Head of caudate nucleus (tissue), 42 donors: Measurements from ENCODE around the gene SLC35G6.
"Not testable (repeated sequence)": the region's sequence is repeated elsewhere in the genome, so short reads cannot be mapped to it uniquely, and the experiment has no call there.

Source experiments
- DNase-seq, 42 donors: peaks; one replicate each; pipeline versions ENCODE4 v3.0.0 to v3.0.0-alpha.2; 2020 to 2021; ENCODE audit warnings: mixed read lengths in 7 of 42
- intact Hi-C: fragments of 100-400 bp; cut with DNase I; formaldehyde crosslinking; loops from one replicate; pipeline ENCODE4 v1.15.0; 2022

Gene SLC35G6

GRCh38 chr17:7475764-7476422, 5.4 kb upstream of the SLC35G6 start:
- intact Hi-C loops, result loop anchor here (5.0 kb wide), 2 partner anchors 39 to 124 kb away; partner anchors contain the start of genes FGF11, KCTD11 and TMEM102
- DNase-seq, result peak in 1 of 42 donors; percentile 44

- intact Hi-C loops, result loop anchor here (5.0 kb wide), 2 partner anchors 39 to 124 kb away; partner anchors contain the start of genes FGF11, KCTD11 and TMEM102
- no peak for DNase-seq
Measured at GRCh38 chr17:7476494-7476893, 4.8 kb upstream of the SLC35G6 start.

GRCh38 chr17:7476951-7477350, 4.3 kb upstream of the SLC35G6 start:
- DNase-seq, result no peak
- intact Hi-C loops, result loop anchor here (5.0 kb wide), 2 partner anchors 40 to 125 kb away; partner anchors contain the start of genes FGF11, KCTD11 and TMEM102

- intact Hi-C loops, result loop anchor here (5.0 kb wide), 2 partner anchors 40 to 125 kb away; partner anchors contain the start of genes FGF11, KCTD11 and TMEM102
- DNase-seq, result peak in 30 of 42 donors; percentile 5 to 62 (median 39)
Measured at GRCh38 chr17:7477392-7478275, 3.6 kb upstream of the SLC35G6 start.

- peak; percentile 32 to 86 (median 69) for DNase-seq
- intact Hi-C loops, result loop anchor here (5.0 kb wide), 2 partner anchors 41 to 126 kb away; partner anchors contain the start of genes FGF11, KCTD11 and TMEM102
Measured at GRCh38 chr17:7478276-7479212, 2.7 kb upstream of the SLC35G6 start.

- intact Hi-C loops, result loop anchor here (5.0 kb wide), 2 partner anchors 42 to 127 kb away; partner anchors contain the start of genes FGF11, KCTD11 and TMEM102
- peak in 40 of 42 donors; percentile 33 to 85 (median 70) for DNase-seq
Measured at GRCh38 chr17:7479213-7480088, 1.8 kb upstream of the SLC35G6 start, which contains the start of gene ZBTB4. TSS of gene ZBTB4 (minus strand) at chr17:7479631. CDS start at chr17:7466801, 12,830 bp downstream.

GRCh38 chr17:7480089-7480384, 1.2 kb upstream of the SLC35G6 start:
- intact Hi-C loops, result no loop called here
- no peak for DNase-seq

- intact Hi-C loops, DNase-seq: not testable (repeated sequence)
Measured at GRCh38 chr17:7481842-7482741, 846 bp downstream of the SLC35G6 start.

GRCh38 chr17:7482742-7483088, 1.5 kb downstream of the SLC35G6 start:
- intact Hi-C loops, DNase-seq: not testable (repeated sequence)

GRCh38 chr17:7483255-7484066, 2.2 kb downstream of the SLC35G6 start:
- peak; percentile 85 to 98 (median 96) for DNase-seq
- intact Hi-C loops, result no loop called here

- peak; percentile 95 to 99 (median 98) for DNase-seq
- intact Hi-C loops, result no loop called here
Measured at GRCh38 chr17:7484067-7484918, 3.0 kb downstream of the SLC35G6 start, which contains the start of gene POLR2A. TSS of gene POLR2A (plus strand) at chr17:7484366.

GRCh38 chr17:7484919-7485377, 3.7 kb downstream of the SLC35G6 start:
- intact Hi-C loops, result no loop called here

GRCh38 chr17:7486181-7486580, 4.9 kb downstream of the SLC35G6 start:
- intact Hi-C loops, result no loop called here
- no peak for DNase-seq

More at GRCh38 chr17:7484919-7485377, 3.7 kb downstream of the SLC35G6 start:
- DNase-seq, result no peak

GRCh38 chr17:7490144-7490543, 8.9 kb downstream of the SLC35G6 start:
- DNase-seq, result no peak
- intact Hi-C loops, result no loop called here

- intact Hi-C loops, result no loop called here
- no peak for DNase-seq
Measured at GRCh38 chr17:7491583-7491982, 10.3 kb downstream of the SLC35G6 start.
